Left ventricle myocardium inferior (tissue), 1 donor: ENCODE results near the gene SMIM41. TPM values are rescaled to one million over a fixed set of nuclear protein-coding genes. Genes with fewer than 3 reads are reported as not detected.

Source experiments
- DNase-seq: peaks from one replicate; pipeline ENCODE4 v3.0.0-alpha.2; 2020
- H3K27ac ChIP-seq: fragments of 200-600 bp; replicated peaks from 2 replicates; pipeline ENCODE4 v1.8.0; 2021
- H3K27me3 ChIP-seq: fragments of 200-600 bp; 2 replicates; pipeline ENCODE4 v1.8.0; 2021; ENCODE audit warnings: low read depth
- H3K36me3 ChIP-seq: fragments of 200-600 bp; 2 replicates; pipeline ENCODE4 v1.8.0; 2021
- H3K4me1 ChIP-seq: fragments of 200-600 bp; 2 replicates; pipeline ENCODE4 v1.8.0; 2021
- H3K4me3 ChIP-seq: fragments of 200-600 bp; 2 replicates; pipeline ENCODE4 v1.8.0; 2021; ENCODE audit warnings: mild to moderate bottlenecking, moderate library complexity
- H3K9me3 ChIP-seq: fragments of 200-600 bp; replicated peaks from 2 replicates; pipeline ENCODE4 v1.8.0; 2021
- intact Hi-C: fragments of 100-400 bp; cut with micrococcal nuclease; formaldehyde crosslinking; loops from one replicate; pipeline ENCODE4 v1.11.0; 2022
- total RNA-seq: library from RNA; stranded (reverse); fragmentation: NEBNext Ultra II Directional; extraction: Animal tissue kit (Norgen Biotek cat#: 25700); gene quantifications from one replicate; pipeline ENCODE4 v1.2.1, GENCODE V29; 2021
- TF ChIP-seq, protein P1 (sequence below): fragments of 200-600 bp; IDR thresholded peaks from 2 replicates; pipeline ENCODE4 v1.8.0; 2021; ENCODE audit warnings: antibody characterized with exemption, mild to moderate bottlenecking, borderline replicate concordance
- donor health status: DM: no; HTN: yes; CAD: no; lungs with severe emphysema.

Gene SMIM41
- total RNA-seq, 1 donor from 2014 or later = 0.30 TPM

DNA sequence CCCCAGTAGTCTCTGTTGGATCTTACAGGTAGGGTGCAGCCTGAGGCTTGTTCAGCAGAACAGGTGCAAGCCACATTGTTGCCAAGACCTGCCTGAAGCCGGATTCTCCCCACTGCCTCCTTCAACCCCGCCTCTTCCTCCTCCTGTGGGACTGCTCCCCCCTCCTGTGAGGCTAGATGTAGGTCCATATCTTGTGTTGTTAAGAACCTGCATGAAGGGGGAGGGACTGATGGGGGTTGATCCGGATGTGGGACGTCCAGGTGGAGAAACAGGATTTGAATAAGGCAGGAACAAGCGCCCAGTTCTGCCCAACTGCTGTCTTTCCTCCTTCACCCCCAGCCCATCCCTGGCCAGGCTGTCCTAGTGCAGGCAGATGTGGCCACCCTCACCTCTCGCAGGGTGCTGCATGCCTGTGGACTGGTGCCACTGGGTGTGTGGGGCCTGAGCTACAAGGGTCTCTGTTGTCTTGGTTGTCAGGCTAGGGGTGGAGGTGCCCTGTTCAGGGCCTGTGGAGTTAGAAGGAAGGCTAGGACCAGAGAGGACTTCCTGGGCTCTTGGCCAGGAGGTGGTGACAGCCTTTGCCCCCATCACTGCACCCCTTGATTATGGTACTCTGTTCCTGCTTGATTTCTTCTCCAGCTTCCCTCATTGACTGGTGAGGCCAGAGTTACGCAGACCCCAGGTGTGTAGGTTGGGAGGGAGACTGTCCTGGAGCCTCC lies 26.9 kb upstream of the SMIM41 start:
- Histone ChIP-seq H3K9me3 (no peaks in the 10 kb centered on the region), H3K36me3 (peaks cover 32% of the 10 kb centered on the region), H3K27me3 (no peaks in the 10 kb centered on the region), H3K27ac (peak overlapping the region; percentile 99), H3K4me3 (peak overlapping the region; percentile 77), H3K4me1 (peaks cover 88% of the 10 kb centered on the region)
- no peak for DNase-seq
- intact Hi-C loops = no loop called here
- TF ChIP-seq, protein P1, sequence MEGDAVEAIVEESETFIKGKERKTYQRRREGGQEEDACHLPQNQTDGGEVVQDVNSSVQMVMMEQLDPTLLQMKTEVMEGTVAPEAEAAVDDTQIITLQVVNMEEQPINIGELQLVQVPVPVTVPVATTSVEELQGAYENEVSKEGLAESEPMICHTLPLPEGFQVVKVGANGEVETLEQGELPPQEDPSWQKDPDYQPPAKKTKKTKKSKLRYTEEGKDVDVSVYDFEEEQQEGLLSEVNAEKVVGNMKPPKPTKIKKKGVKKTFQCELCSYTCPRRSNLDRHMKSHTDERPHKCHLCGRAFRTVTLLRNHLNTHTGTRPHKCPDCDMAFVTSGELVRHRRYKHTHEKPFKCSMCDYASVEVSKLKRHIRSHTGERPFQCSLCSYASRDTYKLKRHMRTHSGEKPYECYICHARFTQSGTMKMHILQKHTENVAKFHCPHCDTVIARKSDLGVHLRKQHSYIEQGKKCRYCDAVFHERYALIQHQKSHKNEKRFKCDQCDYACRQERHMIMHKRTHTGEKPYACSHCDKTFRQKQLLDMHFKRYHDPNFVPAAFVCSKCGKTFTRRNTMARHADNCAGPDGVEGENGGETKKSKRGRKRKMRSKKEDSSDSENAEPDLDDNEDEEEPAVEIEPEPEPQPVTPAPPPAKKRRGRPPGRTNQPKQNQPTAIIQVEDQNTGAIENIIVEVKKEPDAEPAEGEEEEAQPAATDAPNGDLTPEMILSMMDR = no peak

DNA sequence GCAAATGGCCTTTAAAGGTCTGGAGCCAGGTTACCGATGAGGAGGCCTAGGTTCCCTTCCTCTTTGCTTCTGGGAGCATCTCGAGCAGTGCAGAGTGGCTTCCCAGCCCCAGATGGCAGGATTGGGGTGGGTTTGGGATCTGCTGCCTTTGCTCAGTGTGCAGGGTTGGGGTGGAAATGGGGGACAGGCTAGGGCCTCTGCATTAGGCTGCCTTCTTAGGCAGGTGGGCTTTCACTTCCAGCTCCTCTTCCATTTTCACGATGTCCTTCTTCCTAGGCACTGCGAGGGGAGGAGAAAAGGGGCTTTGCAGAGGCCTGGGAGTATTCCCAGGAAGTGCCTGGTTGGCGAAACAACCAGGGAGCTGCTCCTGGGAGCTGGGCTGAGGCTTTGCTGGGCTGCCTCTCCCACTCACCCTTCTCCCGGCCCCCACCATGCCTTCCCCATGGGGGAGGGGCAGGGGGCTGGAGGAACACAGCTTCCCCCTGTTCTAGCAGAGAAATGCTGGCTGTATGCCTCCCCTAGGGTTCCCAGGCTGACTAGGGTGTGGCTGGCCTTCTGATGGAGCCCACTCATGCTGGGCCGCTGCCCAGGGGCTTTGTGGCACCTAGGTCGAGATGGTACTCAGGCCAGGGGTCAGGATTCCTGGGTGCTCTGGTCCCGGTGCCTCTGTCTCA lies 25.8 kb upstream of the SMIM41 start:
- no peak for DNase-seq
- no peaks in the 10 kb centered on the region for H3K27me3 ChIP-seq
- TF ChIP-seq, protein P1 = no peak
- H3K27ac ChIP-seq = peak overlapping the region; percentile 99
- no peaks in the 10 kb centered on the region for H3K9me3 ChIP-seq
- H3K4me3 ChIP-seq = peak overlapping the region; percentile 77
- H3K36me3 ChIP-seq = peaks cover 43% of the 10 kb centered on the region
- intact Hi-C loops = no loop called here
- peaks cover 83% of the 10 kb centered on the region for H3K4me1 ChIP-seq

DNA sequence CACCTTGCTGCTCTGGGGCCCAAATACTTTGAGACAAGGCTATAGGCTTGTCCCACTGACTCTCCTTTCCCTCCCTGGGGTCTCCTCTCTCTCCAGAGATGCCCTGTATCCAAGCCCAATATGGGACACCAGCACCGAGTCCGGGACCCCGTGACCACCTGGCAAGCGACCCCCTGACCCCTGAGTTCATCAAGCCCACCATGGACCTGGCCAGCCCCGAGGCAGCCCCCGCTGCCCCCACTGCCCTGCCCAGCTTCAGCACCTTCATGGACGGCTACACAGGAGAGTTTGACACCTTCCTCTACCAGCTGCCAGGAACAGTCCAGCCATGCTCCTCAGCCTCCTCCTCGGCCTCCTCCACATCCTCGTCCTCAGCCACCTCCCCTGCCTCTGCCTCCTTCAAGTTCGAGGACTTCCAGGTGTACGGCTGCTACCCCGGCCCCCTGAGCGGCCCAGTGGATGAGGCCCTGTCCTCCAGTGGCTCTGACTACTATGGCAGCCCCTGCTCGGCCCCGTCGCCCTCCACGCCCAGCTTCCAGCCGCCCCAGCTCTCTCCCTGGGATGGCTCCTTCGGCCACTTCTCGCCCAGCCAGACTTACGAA lies 25.2 kb upstream of the SMIM41 start:
- intact Hi-C loops = no loop called here
- DNase-seq = no peak
- H3K36me3 ChIP-seq = peaks cover 49% of the 10 kb centered on the region
- H3K4me1 ChIP-seq = peaks cover 81% of the 10 kb centered on the region
- H3K4me3 ChIP-seq = peak overlapping the region; percentile 77
- peak overlapping the region; percentile 99 for H3K27ac ChIP-seq
- TF ChIP-seq, protein P1 = no peak
- no peaks in the 10 kb centered on the region for H3K9me3 ChIP-seq
- H3K27me3 ChIP-seq = no peaks in the 10 kb centered on the region

DNA sequence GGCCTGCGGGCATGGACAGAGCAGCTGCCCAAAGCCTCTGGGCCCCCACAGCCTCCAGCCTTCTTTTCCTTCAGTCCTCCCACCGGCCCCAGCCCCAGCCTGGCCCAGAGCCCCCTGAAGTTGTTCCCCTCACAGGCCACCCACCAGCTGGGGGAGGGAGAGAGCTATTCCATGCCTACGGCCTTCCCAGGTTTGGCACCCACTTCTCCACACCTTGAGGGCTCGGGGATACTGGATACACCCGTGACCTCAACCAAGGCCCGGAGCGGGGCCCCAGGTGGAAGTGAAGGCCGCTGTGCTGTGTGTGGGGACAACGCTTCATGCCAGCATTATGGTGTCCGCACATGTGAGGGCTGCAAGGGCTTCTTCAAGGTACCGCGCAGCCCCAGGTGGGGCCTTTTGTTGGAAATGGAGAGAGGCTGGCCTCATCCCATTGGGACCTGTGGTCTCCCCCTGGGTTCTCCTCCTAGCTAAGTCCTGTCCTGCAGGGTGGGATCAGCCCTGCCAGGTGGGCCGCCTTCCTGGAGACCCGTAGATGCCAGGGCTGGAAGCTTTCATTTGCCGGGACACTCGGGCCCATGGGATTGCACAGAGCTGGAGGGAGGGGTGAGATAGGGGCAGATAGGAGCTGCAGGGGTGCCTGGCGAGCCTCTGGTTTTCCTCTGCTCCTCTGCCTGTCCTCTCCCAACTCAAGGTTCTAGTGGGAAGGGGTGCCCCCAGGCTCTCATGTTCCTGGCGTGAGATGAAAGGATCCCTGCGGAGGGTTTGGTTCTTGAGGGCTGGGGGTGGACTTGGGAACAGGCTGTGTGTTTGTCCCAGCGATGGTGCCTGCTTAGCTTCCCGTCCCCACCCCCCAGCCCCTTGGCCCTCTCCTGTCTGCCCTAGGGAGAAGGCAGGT lies 24.4 kb upstream of the SMIM41 start:
- H3K9me3 ChIP-seq = no peaks in the 10 kb centered on the region
- H3K4me1 ChIP-seq = peaks cover 73% of the 10 kb centered on the region
- H3K27me3 ChIP-seq = no peaks in the 10 kb centered on the region
- TF ChIP-seq, protein P1 = no peak
- H3K27ac ChIP-seq = peak overlapping the region; percentile 99
- DNase-seq = no peak
- H3K4me3 ChIP-seq = peak overlapping the region; percentile 77
- intact Hi-C loops = no loop called here
- peaks cover 54% of the 10 kb centered on the region for H3K36me3 ChIP-seq
